Astrocyte of the spinal cord (primary cell): ENCODE data around the gene JAKMIP3.

Experiments
- DNase-seq: peaks from one replicate; pipeline ENCODE4 v3.0.0; 2011; ENCODE audit warnings: low read depth, low spot score
- H3K4me3 ChIP-seq: 2 replicates; pipeline ENCODE4 v1.5.1; 2011; ENCODE audit warnings: low read depth, mild to moderate bottlenecking, low read length, moderate library complexity
- in situ Hi-C: cut with HindIII; loops from 2 replicates; pipeline ENCODE4 v1.10.0; 2017; ENCODE audit warnings: low sequenced_read_pairs
- TF ChIP-seq, protein P1 (sequence below): IDR thresholded peaks from 2 replicates; pipeline ENCODE4 v1.5.1; 2012; ENCODE audit warnings: low read depth, mild to moderate bottlenecking, low read length, inconsistent platforms

Gene JAKMIP3

DNA sequence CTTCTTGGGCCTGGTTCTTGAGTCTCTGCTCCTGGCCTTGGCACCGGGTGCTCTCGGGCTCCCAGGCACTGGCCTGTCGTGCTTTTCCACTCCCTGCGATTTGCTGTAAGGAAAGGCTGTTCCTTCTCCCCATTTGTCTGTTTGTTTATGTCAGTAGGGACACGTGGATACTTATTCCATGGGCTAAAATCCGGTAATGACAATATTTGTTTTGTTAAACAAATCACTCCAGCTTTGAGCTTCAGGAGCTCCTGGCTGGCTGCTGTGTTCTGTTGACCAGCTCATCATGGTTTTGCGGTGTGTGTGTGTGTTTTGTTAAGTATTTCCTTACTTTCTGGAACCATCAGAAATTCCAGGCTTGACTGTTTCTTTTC is 17.5 kb upstream of the JAKMIP3 start:
- no peak overlapping the region for H3K4me3 ChIP-seq
- TF ChIP-seq, protein P1, sequence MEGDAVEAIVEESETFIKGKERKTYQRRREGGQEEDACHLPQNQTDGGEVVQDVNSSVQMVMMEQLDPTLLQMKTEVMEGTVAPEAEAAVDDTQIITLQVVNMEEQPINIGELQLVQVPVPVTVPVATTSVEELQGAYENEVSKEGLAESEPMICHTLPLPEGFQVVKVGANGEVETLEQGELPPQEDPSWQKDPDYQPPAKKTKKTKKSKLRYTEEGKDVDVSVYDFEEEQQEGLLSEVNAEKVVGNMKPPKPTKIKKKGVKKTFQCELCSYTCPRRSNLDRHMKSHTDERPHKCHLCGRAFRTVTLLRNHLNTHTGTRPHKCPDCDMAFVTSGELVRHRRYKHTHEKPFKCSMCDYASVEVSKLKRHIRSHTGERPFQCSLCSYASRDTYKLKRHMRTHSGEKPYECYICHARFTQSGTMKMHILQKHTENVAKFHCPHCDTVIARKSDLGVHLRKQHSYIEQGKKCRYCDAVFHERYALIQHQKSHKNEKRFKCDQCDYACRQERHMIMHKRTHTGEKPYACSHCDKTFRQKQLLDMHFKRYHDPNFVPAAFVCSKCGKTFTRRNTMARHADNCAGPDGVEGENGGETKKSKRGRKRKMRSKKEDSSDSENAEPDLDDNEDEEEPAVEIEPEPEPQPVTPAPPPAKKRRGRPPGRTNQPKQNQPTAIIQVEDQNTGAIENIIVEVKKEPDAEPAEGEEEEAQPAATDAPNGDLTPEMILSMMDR, result no peak
- in situ Hi-C loops, result no loop called here
- no peak for DNase-seq

DNA sequence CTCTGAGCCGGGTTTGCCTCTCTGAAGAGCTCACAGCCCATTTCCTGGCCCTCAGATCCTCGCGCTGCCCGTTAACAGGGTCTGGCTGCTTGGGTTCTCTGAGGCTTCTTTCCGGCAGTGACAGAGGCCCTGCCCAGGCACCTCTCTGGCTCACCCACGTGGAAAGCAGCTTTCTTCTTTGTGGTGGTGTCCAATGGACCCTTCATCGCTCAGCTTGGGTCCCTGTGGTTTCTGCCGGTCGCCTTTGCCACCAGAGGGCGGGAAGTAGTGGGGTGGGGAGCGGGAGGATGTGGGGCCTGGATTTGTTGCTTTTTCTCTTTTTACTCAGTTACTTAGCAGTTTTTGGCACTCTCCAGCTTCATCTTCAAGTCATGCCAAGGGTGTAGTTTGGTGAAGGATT is 15.6 kb upstream of the JAKMIP3 start:
- in situ Hi-C loops, result no loop called here
- H3K4me3 ChIP-seq, result no peak overlapping the region
- DNase-seq, result no peak
- TF ChIP-seq, protein P1, result no peak

DNA sequence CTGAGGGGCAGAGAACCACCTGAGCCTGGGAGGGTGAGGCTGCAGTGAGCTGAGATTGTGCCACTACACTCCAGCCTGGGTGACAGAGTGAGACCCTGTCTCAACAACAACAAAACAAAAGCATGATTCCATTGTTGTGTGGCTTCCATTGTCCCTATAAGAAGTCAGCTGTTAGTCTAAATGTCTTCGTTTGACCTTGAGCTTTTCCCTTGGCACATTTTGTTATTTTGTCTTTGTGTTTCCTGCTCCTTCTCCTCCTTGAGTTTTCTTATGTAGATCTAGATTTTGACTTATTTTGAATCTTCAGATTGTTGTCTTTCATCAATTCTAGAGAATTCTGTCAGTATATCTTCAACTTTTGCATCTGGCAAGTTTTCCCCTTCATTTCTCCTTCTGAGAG is 13.6 kb upstream of the JAKMIP3 start:
- DNase-seq, result no peak
- H3K4me3 ChIP-seq, result no peak overlapping the region
- TF ChIP-seq, protein P1, result no peak
- in situ Hi-C loops, result no loop called here

DNA sequence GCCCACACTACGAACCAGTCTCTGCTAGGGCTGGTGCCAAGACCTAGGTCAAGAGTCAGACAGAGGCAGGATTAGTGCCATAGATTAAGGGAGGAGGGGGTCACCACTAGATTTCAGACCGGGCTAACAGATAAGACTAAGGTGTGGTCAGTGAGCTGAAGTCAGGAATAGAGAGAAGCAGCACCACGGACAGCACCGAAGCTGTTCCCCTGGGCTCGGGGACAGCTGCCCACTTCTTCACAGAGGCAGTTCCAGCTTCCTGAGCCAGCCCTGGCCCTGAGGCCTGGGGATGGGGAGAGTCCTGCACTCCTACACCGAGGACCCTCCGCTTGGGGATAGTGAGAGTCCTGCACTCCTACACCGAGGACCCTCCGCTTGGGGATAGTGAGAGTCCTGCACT is 11.2 kb upstream of the JAKMIP3 start:
- no peak for DNase-seq
- in situ Hi-C loops, result no loop called here
- TF ChIP-seq, protein P1, result no peak
- no peak overlapping the region for H3K4me3 ChIP-seq

DNA sequence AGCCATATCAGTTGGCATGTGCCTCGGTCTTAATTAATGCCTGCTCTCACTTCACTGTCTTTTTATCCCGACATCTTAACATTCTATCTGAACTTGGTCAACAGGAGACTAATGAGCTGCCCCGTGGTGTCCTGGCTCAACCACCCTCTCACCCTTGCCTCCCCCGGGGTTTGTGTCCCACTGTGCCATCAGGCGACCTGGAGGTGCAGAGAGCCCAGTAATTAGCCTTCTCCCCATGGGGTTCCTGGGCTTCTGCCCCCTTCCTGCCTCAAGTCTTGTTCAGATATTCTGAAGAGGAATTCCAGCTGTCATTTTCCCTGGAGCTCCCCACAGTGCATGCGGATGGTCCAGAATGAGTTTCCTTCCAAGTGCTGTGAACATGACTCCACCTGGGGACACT is 10.1 kb upstream of the JAKMIP3 start:
- in situ Hi-C loops, result no loop called here
- TF ChIP-seq, protein P1, result no peak

DNA sequence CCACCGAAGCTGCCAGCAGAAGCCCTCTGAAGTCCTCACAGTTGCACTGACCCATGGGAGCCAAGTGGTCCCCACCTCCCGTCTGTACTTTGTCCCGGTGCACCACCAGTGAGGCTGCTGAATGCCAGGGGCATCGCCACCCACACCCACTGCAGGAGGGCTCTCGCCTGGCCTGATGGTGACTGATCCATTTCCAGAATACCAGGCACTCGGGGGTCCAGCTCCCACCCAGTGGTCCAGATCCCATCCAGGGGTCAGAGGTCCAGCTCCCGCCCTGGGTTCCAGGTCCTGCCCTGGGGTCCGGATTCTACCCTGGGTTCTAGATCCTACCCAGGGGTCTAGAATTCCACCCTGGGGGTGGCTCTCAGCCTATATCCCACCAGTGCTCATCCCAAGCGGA is 9.1 kb upstream of the JAKMIP3 start:
- no peak for DNase-seq
- in situ Hi-C loops, result no loop called here
- TF ChIP-seq, protein P1, result no peak
- no peak overlapping the region for H3K4me3 ChIP-seq

More for the DNA sequence above, 10.1 kb upstream of the JAKMIP3 start:
- no peak overlapping the region for H3K4me3 ChIP-seq
- no peak for DNase-seq

DNA sequence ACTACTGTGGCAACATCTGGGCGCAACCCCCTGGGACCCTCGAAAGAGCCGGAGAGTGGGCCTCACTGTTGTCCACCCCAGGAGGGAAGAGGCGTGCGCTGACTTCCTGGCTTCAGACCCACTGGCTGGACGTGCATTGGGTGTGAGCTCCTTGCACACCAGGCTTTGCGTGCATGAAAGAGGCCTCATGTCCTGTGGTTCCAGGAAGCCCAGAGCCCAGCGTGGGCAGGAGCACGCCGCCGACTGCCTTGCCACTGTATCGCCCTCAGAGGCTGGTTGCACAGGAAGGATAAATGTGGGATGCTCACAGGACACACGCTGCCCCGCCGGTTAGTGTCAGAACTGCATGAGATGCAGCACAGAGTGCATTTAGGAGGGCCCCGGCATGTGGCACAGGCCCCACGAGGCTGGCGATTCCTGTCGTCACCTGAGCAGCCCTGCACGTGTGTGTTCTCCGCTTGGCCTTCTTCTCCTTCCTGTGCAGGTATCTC is 8.5 kb upstream of the JAKMIP3 start:
- TF ChIP-seq, protein P1, result no peak
- in situ Hi-C loops, result no loop called here
- no peak for DNase-seq

More for the DNA sequence above, 8.5 kb upstream of the JAKMIP3 start:
- H3K4me3 ChIP-seq, result no peak overlapping the region
